Measurements from ENCODE around the gene PRDM15. TPM values are rescaled to one million over a fixed set of nuclear protein-coding genes. Genes with fewer than 3 reads are reported as not detected.

Gene PRDM15
- polyA plus RNA-seq, 1 experiment = 5.1 TPM

DNA sequence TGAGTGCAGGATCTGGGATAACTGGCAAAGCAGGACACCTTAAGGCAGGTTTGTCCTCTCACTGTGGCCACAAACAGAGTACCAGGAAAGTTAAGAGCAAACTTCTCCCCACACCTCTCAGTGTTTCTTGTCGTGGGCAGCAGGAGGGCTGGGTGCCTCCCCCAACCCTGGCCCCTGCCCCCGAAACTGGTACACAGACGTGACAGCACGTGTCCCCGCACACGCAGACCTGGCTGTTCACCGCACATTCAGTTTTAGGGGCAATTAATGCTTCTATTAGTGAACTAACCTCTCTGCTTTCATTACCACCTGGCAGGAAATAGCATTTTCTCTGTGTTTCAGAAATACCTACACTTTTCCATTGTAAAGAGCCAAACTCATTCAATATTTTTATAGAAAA, 79.4 kb downstream of the PRDM15 start:
- H3K4me3 ChIP-seq (ENCODE audit: low read depth, low read length) = no peak overlapping the region
- no peaks in the 10 kb centered on the region for H3K27me3 ChIP-seq (ENCODE audit: control insufficient read depth, insufficient read depth, low read length)
- ChIA-PET CTCF (no interaction called here), POLR2A (no interaction called here)
- no peak overlapping the region for H3K27ac ChIP-seq (ENCODE audit: low read depth, low read length)
- DNase-seq (ENCODE audit: low read depth, low spot score) = no peak
- no peak for TF ChIP-seq CTCF (IDR thresholded peaks at IDR 0.05; ENCODE audit: low read depth, low read length)
- no peaks in the 10 kb centered on the region; the same call in 1 of the 2 replicates for H3K9me3 ChIP-seq (ENCODE audit: control insufficient read depth, insufficient read depth, low read length)

DNA sequence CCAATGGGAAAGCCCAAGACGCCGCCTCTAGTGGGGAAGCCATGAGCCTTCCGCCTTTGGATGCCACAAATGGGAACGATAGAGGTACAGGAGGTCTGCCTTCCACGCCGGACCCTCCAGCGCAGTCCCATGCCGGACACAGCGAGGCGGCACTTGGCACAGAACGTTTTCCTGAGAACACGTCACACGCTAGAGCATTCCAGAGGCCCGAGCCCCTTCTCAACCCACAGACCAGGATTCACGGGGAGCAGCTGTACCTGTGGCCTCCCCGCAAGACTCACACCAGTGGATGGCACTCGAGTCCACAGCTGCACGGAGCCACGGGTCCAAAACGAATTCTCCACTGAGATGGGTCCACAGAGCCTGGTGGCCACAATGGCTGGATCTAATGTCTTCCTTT, 80.8 kb downstream of the PRDM15 start:
- Histone ChIP-seq H3K27me3 (ENCODE audit: control insufficient read depth, insufficient read depth, low read length) (no peaks in the 10 kb centered on the region), H3K9me3 (ENCODE audit: control insufficient read depth, insufficient read depth, low read length) (no peaks in the 10 kb centered on the region; the same call in 1 of the 2 replicates), H3K27ac (ENCODE audit: low read depth, low read length) (no peak overlapping the region), H3K4me3 (ENCODE audit: low read depth, low read length) (no peak overlapping the region)
- no peak for TF ChIP-seq CTCF (IDR thresholded peaks at IDR 0.05; ENCODE audit: low read depth, low read length)
- ChIA-PET POLR2A (no interaction called here), CTCF (interaction anchor here (4.2 kb wide), 1 partner anchor 19 kb away, joined by 17 read pairs; no protein-coding TSS in a partner anchor)
- DNase-seq (ENCODE audit: low read depth, low spot score) = no peak

- H3K27ac ChIP-seq (ENCODE audit: low read depth, low read length) = no peak overlapping the region
- H3K9me3 ChIP-seq (ENCODE audit: control insufficient read depth, insufficient read depth, low read length) = peaks cover 8% of the 10 kb centered on the region
- TF ChIP-seq CTCF (IDR thresholded peaks at IDR 0.05; ENCODE audit: low read depth, low read length) = no peak
- H3K4me3 ChIP-seq (ENCODE audit: low read depth, low read length) = no peak overlapping the region
- no peak for DNase-seq (ENCODE audit: low read depth, low spot score)
- ChIA-PET CTCF (interaction anchor here (0.7 to 4.2 kb wide), 2 partner anchors 20 to 184 kb away, joined by 3 to 17 read pairs; no protein-coding TSS in a partner anchor), POLR2A (no interaction called here)
- H3K27me3 ChIP-seq (ENCODE audit: control insufficient read depth, insufficient read depth, low read length) = no peaks in the 10 kb centered on the region
Measured at GRCh38 chr21:41796476-41797080, 82.6 kb downstream of the PRDM15 start.

GRCh38 chr21:41795726-41796125, 83.4 kb downstream of the PRDM15 start:
- ChIA-PET POLR2A (no interaction called here), CTCF (interaction anchor here (4.2 kb wide), 1 partner anchor 21 kb away, joined by 17 read pairs; no protein-coding TSS in a partner anchor)
- H3K9me3 ChIP-seq (ENCODE audit: control insufficient read depth, insufficient read depth, low read length) = peaks cover 8% of the 10 kb centered on the region
- no peak overlapping the region for H3K27ac ChIP-seq (ENCODE audit: low read depth, low read length)
- no peak overlapping the region for H3K4me3 ChIP-seq (ENCODE audit: low read depth, low read length)
- TF ChIP-seq CTCF (IDR thresholded peaks at IDR 0.05; ENCODE audit: low read depth, low read length) = no peak
- H3K27me3 ChIP-seq (ENCODE audit: control insufficient read depth, insufficient read depth, low read length) = no peaks in the 10 kb centered on the region
- DNase-seq (ENCODE audit: low read depth, low spot score) = no peak

- TF ChIP-seq CTCF (IDR thresholded peaks at IDR 0.05; ENCODE audit: low read depth, low read length) = no peak
- no peak for DNase-seq (ENCODE audit: low read depth, low spot score)
- no peak overlapping the region for H3K4me3 ChIP-seq (ENCODE audit: low read depth, low read length)
- CTCF ChIA-PET = interaction anchor here (4.2 kb wide), 1 partner anchor 22 kb away, joined by 17 read pairs; no protein-coding TSS in a partner anchor
- POLR2A ChIA-PET = interaction anchor here (0.6 kb wide), 1 partner anchor 83 kb away, joined by 3 read pairs; no protein-coding TSS in a partner anchor
- peaks cover 8% of the 10 kb centered on the region for H3K9me3 ChIP-seq (ENCODE audit: control insufficient read depth, insufficient read depth, low read length)
- H3K27me3 ChIP-seq (ENCODE audit: control insufficient read depth, insufficient read depth, low read length) = no peaks in the 10 kb centered on the region
- no peak overlapping the region for H3K27ac ChIP-seq (ENCODE audit: low read depth, low read length)
Measured at GRCh38 chr21:41794600-41794999, 84.5 kb downstream of the PRDM15 start.
